Retinal pigment epithelial cell (primary cell): ENCODE measurements around the gene HS6ST2.
"Not testable (repeated sequence)": the region's sequence is repeated elsewhere in the genome, so short reads cannot be mapped to it uniquely, and the experiment has no call there.

Source experiments
- DNase-seq: peaks from one replicate; pipeline ENCODE4 v3.0.0-alpha.2; 2010; ENCODE audit warnings: low read depth
- H3K4me3 ChIP-seq: 2 replicates; pipeline ENCODE4 v1.5.1; 2011; ENCODE audit warnings: mild to moderate bottlenecking, low read length, control low read depth, moderate library complexity
- CTCF ChIP-seq: conservative IDR thresholded peaks from 2 replicates; pipeline ENCODE4 v1.5.1; 2011; ENCODE audit warnings: low read depth, low read length, control low read depth, inconsistent platforms

HS6ST2 gene

GRCh38 chrX:132984058-132984650 is 25.7 kb upstream of the HS6ST2 start:
- no peak for TF ChIP-seq CTCF
- H3K4me3 ChIP-seq = no peak overlapping the region
- no peak for DNase-seq

- TF ChIP-seq CTCF = no peak
- no peak for DNase-seq
- H3K4me3 ChIP-seq = no peak overlapping the region
These were observed 25.1 kb upstream of the HS6ST2 start for GRCh38 chrX:132983496-132983895.

- H3K4me3 ChIP-seq, DNase-seq: not testable (repeated sequence)
These were observed 21.6 kb upstream of the HS6ST2 start for GRCh38 chrX:132980035-132980434.

- no peak overlapping the region for H3K4me3 ChIP-seq
- DNase-seq = no peak
- no peak for TF ChIP-seq CTCF
These were observed 10.0 kb upstream of the HS6ST2 start for GRCh38 chrX:132968296-132968949.

- H3K4me3 ChIP-seq = no peak overlapping the region
- TF ChIP-seq CTCF = no peak
- DNase-seq = no peak
These were observed 8.6 kb upstream of the HS6ST2 start for GRCh38 chrX:132967049-132967448.

- no peak for TF ChIP-seq CTCF
These were observed 7.0 kb upstream of the HS6ST2 start for GRCh38 chrX:132965461-132965860.

GRCh38 chrX:132961511-132961910 is 3.1 kb upstream of the HS6ST2 start:
- no peak overlapping the region for H3K4me3 ChIP-seq
- TF ChIP-seq CTCF = no peak
- DNase-seq = no peak

More at GRCh38 chrX:132965461-132965860, 7.0 kb upstream of the HS6ST2 start:
- H3K4me3 ChIP-seq = no peak overlapping the region
- DNase-seq = no peak
